ENCODE measurements around the gene NALCN.

DNA sequence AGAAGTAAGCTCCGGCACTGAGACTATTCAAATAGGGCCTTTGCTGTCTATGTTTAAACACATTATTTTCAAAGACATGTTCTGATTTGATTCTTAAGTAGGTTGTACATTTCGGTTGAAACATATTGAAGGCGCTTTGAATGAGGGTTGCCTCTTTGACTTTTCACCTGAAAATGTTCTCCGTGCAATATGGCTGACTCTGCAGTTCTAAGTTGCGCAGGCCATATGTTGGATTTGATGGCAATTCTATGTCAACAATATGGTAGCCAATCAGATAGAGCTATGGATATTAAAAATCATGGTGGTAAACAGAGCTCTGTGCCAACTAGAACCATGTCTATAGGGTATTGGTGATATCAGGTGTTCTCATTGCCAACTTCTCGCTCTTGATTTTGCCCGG lies 307.3 kb downstream of the NALCN start:
- TF ChIP-seq EZH2 (IDR thresholded peaks at IDR 0.05; ENCODE audit: insufficient read depth, low read length) = no peak
- TF ChIP-seq CTCF (IDR thresholded peaks at IDR 0.05; ENCODE audit: insufficient read depth, low read depth, low read length) = no peak

Data from astrocyte (in vitro differentiated cells and primary cell).